Measurements from ENCODE around the gene BCAS3. TPM values are rescaled to one million over a fixed set of nuclear protein-coding genes. Genes with fewer than 3 reads are reported as not detected.

The BCAS3 gene
- total RNA-seq, 2 experiments from 2014 or later, result 5.1 to 6.9 TPM

GRCh38 chr17:61065263-61065773 lies 387.7 kb downstream of the BCAS3 start:
- Mint-ChIP-seq H3K9me3 (no peaks in the 10 kb centered on the region), H3K4me3 (no peak overlapping the region), H3K36me3 (ENCODE audit: low read depth) (peaks cover 1% of the 10 kb centered on the region), H3K27me3 (no peaks in the 10 kb centered on the region), H3K4me1 (ENCODE audit: low read depth) (peaks cover 2% of the 10 kb centered on the region), H3K27ac (no peak overlapping the region)
- DNase-seq (no peak), ATAC-seq (no peak)
- intact Hi-C loops (cut with micrococcal nuclease), result no loop called here
- ChIA-PET CTCF (no interaction called here), POLR2A (no interaction called here)
- no peak for TF ChIP-seq CTCF (IDR thresholded peaks at IDR 0.05)

GRCh38 chr17:61066062-61066461 lies 388.4 kb downstream of the BCAS3 start:
- ChIA-PET POLR2A (no interaction called here), CTCF (no interaction called here)
- Mint-ChIP-seq H3K27me3 (no peaks in the 10 kb centered on the region), H3K27ac (no peak overlapping the region), H3K4me3 (no peak overlapping the region), H3K9me3 (no peaks in the 10 kb centered on the region), H3K36me3 (ENCODE audit: low read depth) (peaks cover 1% of the 10 kb centered on the region), H3K4me1 (ENCODE audit: low read depth) (peaks cover 2% of the 10 kb centered on the region)
- no peak for TF ChIP-seq CTCF (IDR thresholded peaks at IDR 0.05)
- intact Hi-C loops (cut with micrococcal nuclease), result no loop called here
- ATAC-seq (no peak), DNase-seq (no peak)

- no peaks in the 10 kb centered on the region for H3K4me1 Mint-ChIP-seq (ENCODE audit: low read depth)
- ATAC-seq (no peak), DNase-seq (no peak)
- no peaks in the 10 kb centered on the region for H3K27me3 Mint-ChIP-seq
- intact Hi-C loops (cut with micrococcal nuclease), result no loop called here
- ChIA-PET POLR2A (no interaction called here), CTCF (interaction anchor here (1.3 kb wide), 1 partner anchor 330 kb away, joined by 4 read pairs; no protein-coding TSS in a partner anchor)
- H3K4me3 Mint-ChIP-seq, result no peak overlapping the region
- no peak for TF ChIP-seq CTCF (IDR thresholded peaks at IDR 0.05)
- no peaks in the 10 kb centered on the region for H3K9me3 Mint-ChIP-seq
- no peak overlapping the region for H3K27ac Mint-ChIP-seq
- H3K36me3 Mint-ChIP-seq (ENCODE audit: low read depth), result no peaks in the 10 kb centered on the region
Measured at GRCh38 chr17:61070649-61071048, 393.0 kb downstream of the BCAS3 start.

- CTCF ChIA-PET, result no interaction called here
- POLR2A ChIA-PET, result interaction anchor here (0.6 kb wide), 1 partner anchor 720 kb away, joined by 4 read pairs; no protein-coding TSS in a partner anchor
Measured at GRCh38 chr17:61072648-61073047, 395.0 kb downstream of the BCAS3 start.

GRCh38 chr17:61073131-61073530 lies 395.5 kb downstream of the BCAS3 start:
- peaks cover 2% of the 10 kb centered on the region for H3K36me3 Mint-ChIP-seq (ENCODE audit: low read depth)
- ChIA-PET CTCF (interaction anchor here (1.2 kb wide), 1 partner anchor 15 kb away, joined by 3 read pairs; no protein-coding TSS in a partner anchor), POLR2A (no interaction called here)
- no peak overlapping the region for H3K4me3 Mint-ChIP-seq
- H3K27me3 Mint-ChIP-seq, result no peaks in the 10 kb centered on the region
- DNase-seq (no peak), ATAC-seq (no peak)
- no peak for TF ChIP-seq CTCF (IDR thresholded peaks at IDR 0.05)
- H3K27ac Mint-ChIP-seq, result no peak overlapping the region
- intact Hi-C loops (cut with micrococcal nuclease), result no loop called here
- H3K4me1 Mint-ChIP-seq (ENCODE audit: low read depth), result no peaks in the 10 kb centered on the region
- H3K9me3 Mint-ChIP-seq, result no peaks in the 10 kb centered on the region

More at GRCh38 chr17:61072648-61073047, 395.0 kb downstream of the BCAS3 start:
- ATAC-seq, result no peak
- intact Hi-C loops (cut with micrococcal nuclease), result no loop called here
- no peak for DNase-seq
- Mint-ChIP-seq H3K36me3 (ENCODE audit: low read depth) (peaks cover 2% of the 10 kb centered on the region), H3K27ac (no peak overlapping the region), H3K4me1 (ENCODE audit: low read depth) (no peaks in the 10 kb centered on the region), H3K27me3 (no peaks in the 10 kb centered on the region), H3K9me3 (no peaks in the 10 kb centered on the region), H3K4me3 (no peak overlapping the region)
- TF ChIP-seq CTCF (IDR thresholded peaks at IDR 0.05), result no peak

All from activated CD8-positive, alpha-beta T cell treated with anti-CD3 and anti-CD28 coated beads for 36 hours (primary cell).